ENCODE measurements around the gene ERCC8. TPM values are rescaled to one million over a fixed set of nuclear protein-coding genes. Genes with fewer than 3 reads are reported as not detected.

ERCC8 gene
- total RNA-seq (2022; extraction: Qiagen RNA extraction) = 11.0 to 17.5 TPM (median 13.9 TPM) in 5 replicates

GRCh38 chr5:60944904-60945812, at the start of gene ERCC8, which contains the start of gene NDUFAF2:
ERCC8 (minus strand) TSS chr5:60945070; CDS start chr5:60945008, 62 bp downstream.
NDUFAF2 (plus strand) TSS chr5:60945205; CDS start chr5:60945256, 51 bp downstream.

GRCh38 chr5:60843936-60844905, 100.6 kb downstream of the ERCC8 start, which contains the start of gene ELOVL7:
ELOVL7 (minus strand) TSS chr5:60844269; CDS start chr5:60787397, 56,872 bp downstream.

Other genes starting within 250 kb of the ERCC8 start
- 12.5 to 15.9 TPM (median 14.4 TPM) in 5 replicates for gene DEPDC1B, start 244.9 kb downstream of the ERCC8 start, total RNA-seq (2022; extraction: Qiagen RNA extraction)
- 9.4 to 13.9 TPM (median 10.9 TPM) in 5 replicates for gene ELOVL7, start 100.8 kb downstream of the ERCC8 start, total RNA-seq (2022; extraction: Qiagen RNA extraction)
- 65.4 to 88.4 TPM (median 67.0 TPM) in 5 replicates for gene NDUFAF2, start 135 bp upstream of the ERCC8 start, total RNA-seq (2022; extraction: Qiagen RNA extraction)
- gene SMIM15, start 217.4 kb upstream of the ERCC8 start, total RNA-seq (2022; extraction: Qiagen RNA extraction) = 67.9 to 86.4 TPM (median 76.1 TPM) in 5 replicates

All from A549 treated with dexamethasone at 1 μM for 4 hours (cell line).